Loucy (cell line): ENCODE measurements around the gene HYPK.

Experiments
- H2AFZ ChIP-seq: fragments of 200-600 bp; sonication (generic); 2 replicates; pipeline ENCODE4 v1.6.0; 2016; ENCODE audit warnings: antibody characterized with exemption, mild to moderate bottlenecking, low read length, moderate library complexity
- H3F3A ChIP-seq: fragments of 200-600 bp; 2 replicates; pipeline ENCODE4 v1.6.0; 2016; ENCODE audit warnings: antibody characterized with exemption, low read depth, mild to moderate bottlenecking
- H3K27me3 ChIP-seq: fragments of 200-600 bp; sonication (generic); 2 replicates; pipeline ENCODE4 v1.6.1; 2014; ENCODE audit warnings: low read length, mild to moderate bottlenecking; ENCODE audit not compliant: insufficient read depth, poor library complexity, severe bottlenecking
- H3K36me3 ChIP-seq: fragments of 200-600 bp; sonication (generic); 2 replicates; pipeline ENCODE4 v1.6.1; 2016; ENCODE audit warnings: low read length; ENCODE audit not compliant: insufficient read depth
- H3K4me1 ChIP-seq: fragments of 200-600 bp; sonication (generic); 2 replicates; pipeline ENCODE4 v1.5.1; 2014; ENCODE audit warnings: low read length, mild to moderate bottlenecking; ENCODE audit not compliant: insufficient read depth, poor library complexity, severe bottlenecking
- H3K4me2 ChIP-seq: fragments of 200-600 bp; sonication (generic); 2 replicates; pipeline ENCODE4 v1.6.0; 2014; ENCODE audit warnings: antibody characterized with exemption, low read length, low read depth, mild to moderate bottlenecking; ENCODE audit not compliant: poor library complexity, severe bottlenecking
- H3K4me3 ChIP-seq: fragments of 200-600 bp; sonication (generic); 2 replicates; pipeline ENCODE4 v1.5.1; 2014; ENCODE audit warnings: low read length, mild to moderate bottlenecking, mixed read lengths; ENCODE audit not compliant: poor library complexity, severe bottlenecking
- H3K79me2 ChIP-seq: fragments of 200-600 bp; sonication (generic); 2 replicates; pipeline ENCODE4 v1.6.1; 2014; ENCODE audit warnings: low read length; ENCODE audit not compliant: insufficient read depth
- H3K9ac ChIP-seq: fragments of 200-600 bp; sonication (generic); 2 replicates; pipeline ENCODE4 v1.6.0; 2014; ENCODE audit warnings: mild to moderate bottlenecking, low read depth, low read length, moderate library complexity; ENCODE audit not compliant: poor library complexity, severe bottlenecking
- H3K9me2 ChIP-seq: fragments of 200-600 bp; sonication (generic); replicated peaks from 2 replicates; pipeline ENCODE4 v1.6.1; 2016; ENCODE audit warnings: low read depth, low read length, mixed read lengths
- H3K9me3 ChIP-seq: fragments of 200-600 bp; sonication (generic); 2 replicates; pipeline ENCODE4 v1.6.1; 2014; ENCODE audit warnings: mild to moderate bottlenecking, antibody characterized with exemption, low read length, low read depth; ENCODE audit not compliant: insufficient read depth
- H4K20me1 ChIP-seq: fragments of 200-600 bp; sonication (generic); 2 replicates; pipeline ENCODE4 v1.6.0; 2014; ENCODE audit warnings: antibody characterized with exemption, low read length, mild to moderate bottlenecking; ENCODE audit not compliant: insufficient read depth, poor library complexity, severe bottlenecking
- EZH2phosphoT487 ChIP-seq: fragments of 200-600 bp; IDR thresholded peaks from 2 replicates; pipeline ENCODE4 v1.6.1; 2018; ENCODE audit warnings: antibody characterized with exemption, mild to moderate bottlenecking, moderate library complexity, borderline replicate concordance
- TF ChIP-seq, protein P1 (sequence below): fragments of 200-600 bp; sonication (generic); conservative IDR thresholded peaks from 2 replicates; pipeline ENCODE4 v1.5.1; 2014; ENCODE audit warnings: mild to moderate bottlenecking, antibody characterized with exemption, low read length

The HYPK gene

DNA sequence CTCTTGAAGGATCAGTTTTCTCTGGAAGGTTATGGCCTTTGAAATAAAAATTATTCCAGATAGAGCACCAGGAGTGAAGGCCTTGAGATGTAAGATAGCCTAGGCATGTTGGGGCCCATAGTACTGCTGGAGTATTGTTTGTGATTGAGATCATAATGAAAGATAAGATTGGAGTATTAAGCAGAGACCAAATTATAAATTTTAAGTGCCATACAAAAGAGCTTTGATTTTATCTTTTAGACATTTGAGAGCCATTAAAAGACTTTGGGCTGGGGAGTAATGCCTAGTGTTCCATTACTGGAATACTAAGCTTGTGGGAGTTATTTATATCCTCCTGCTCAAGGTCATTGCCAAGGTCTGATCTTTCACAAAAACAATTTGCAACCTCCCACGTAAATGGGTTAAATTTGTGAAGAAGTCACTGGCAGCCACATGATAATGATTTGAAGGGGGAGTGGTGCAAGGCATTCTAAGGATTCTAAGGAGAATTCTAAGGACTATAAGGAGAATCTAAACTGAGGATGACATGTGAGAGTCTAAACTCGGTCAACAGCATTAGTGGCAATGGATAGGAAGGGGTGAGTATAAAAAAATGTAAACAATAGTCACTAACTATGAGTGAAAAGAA, 36.5 kb upstream of the HYPK start:
- Histone ChIP-seq H3K4me3 (no peak overlapping the region), H3K4me1 (no peaks in the 10 kb centered on the region), H3K9me2 (no peaks in the 10 kb centered on the region), H3K9ac (no peak overlapping the region), H3K79me2 (no peaks in the 10 kb centered on the region), H3F3A (no peaks in the 10 kb centered on the region), H3K9me3 (no peaks in the 10 kb centered on the region), H2AFZ (no peak overlapping the region), H3K27me3 (no peaks in the 10 kb centered on the region), H4K20me1 (peaks cover 14% of the 10 kb centered on the region), H3K36me3 (peaks cover 92% of the 10 kb centered on the region), H3K4me2 (no peak overlapping the region)
- TF ChIP-seq, protein P1, sequence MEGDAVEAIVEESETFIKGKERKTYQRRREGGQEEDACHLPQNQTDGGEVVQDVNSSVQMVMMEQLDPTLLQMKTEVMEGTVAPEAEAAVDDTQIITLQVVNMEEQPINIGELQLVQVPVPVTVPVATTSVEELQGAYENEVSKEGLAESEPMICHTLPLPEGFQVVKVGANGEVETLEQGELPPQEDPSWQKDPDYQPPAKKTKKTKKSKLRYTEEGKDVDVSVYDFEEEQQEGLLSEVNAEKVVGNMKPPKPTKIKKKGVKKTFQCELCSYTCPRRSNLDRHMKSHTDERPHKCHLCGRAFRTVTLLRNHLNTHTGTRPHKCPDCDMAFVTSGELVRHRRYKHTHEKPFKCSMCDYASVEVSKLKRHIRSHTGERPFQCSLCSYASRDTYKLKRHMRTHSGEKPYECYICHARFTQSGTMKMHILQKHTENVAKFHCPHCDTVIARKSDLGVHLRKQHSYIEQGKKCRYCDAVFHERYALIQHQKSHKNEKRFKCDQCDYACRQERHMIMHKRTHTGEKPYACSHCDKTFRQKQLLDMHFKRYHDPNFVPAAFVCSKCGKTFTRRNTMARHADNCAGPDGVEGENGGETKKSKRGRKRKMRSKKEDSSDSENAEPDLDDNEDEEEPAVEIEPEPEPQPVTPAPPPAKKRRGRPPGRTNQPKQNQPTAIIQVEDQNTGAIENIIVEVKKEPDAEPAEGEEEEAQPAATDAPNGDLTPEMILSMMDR, result no peak
- no peak for TF ChIP-seq EZH2phosphoT487

DNA sequence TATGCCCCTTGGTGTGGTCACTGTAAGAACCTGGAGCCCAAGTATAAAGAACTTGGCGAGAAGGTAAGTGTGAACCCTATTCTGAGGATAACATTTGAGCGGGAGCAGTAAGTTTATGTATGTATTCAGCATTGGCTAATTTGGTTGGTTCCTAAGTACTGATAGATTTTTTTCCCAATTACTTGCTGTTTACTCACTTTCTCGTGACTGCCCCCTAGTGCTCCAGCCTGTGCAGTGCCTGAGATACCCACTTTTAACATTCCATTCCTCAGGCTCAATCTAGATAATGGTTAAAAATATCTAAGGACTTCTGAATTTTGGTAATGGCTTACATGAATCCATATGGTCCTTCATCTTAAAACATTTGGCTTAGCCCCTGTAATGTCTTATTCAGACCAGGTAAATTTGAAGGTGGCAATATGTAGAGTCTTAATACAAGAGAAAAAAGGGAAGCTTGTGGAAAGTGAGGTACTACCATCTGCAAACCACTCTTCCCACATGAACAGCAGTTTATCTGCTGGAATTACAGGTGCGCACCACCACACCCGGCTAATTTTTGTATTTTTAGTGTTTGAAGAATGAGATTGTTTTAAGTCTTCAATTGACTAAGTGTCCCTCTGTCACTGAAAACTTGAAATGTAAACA, 30.7 kb upstream of the HYPK start:
- Histone ChIP-seq H3K9me3 (no peaks in the 10 kb centered on the region), H3K4me2 (no peak overlapping the region), H4K20me1 (no peaks in the 10 kb centered on the region), H3K4me1 (no peaks in the 10 kb centered on the region), H3K79me2 (no peaks in the 10 kb centered on the region), H3K4me3 (no peak overlapping the region), H3K27me3 (no peaks in the 10 kb centered on the region), H3K9ac (no peak overlapping the region), H3F3A (0 out of 2 replicates have a peak, but pooled peaks cover 10% of the 10 kb centered on the region), H3K9me2 (no peaks in the 10 kb centered on the region), H2AFZ (no peak overlapping the region), H3K36me3 (peaks cover 89% of the 10 kb centered on the region)
- TF ChIP-seq, protein P1, result peak; percentile 89
- TF ChIP-seq EZH2phosphoT487, result no peak

DNA sequence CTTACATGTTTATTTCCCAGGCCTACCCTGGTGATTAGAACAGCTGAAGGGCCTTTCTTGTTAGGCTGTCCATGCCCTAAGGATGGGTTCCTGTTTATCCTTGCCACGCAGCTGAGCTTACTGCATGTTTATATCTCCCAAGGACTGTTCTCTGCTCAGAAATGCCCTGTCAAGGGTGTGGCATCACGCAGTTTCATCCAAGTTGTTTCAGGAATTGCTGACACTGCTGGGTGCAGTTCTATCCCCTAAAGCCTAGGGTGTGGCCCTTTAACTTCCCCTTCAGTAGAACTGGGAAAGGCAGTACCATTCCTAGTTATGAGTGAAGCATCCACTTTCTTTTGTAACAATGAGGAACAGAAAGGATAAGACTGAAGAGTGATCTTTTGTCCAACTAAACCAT, 28.6 kb upstream of the HYPK start:
- Histone ChIP-seq H3K36me3 (peaks cover 67% of the 10 kb centered on the region), H3K79me2 (no peaks in the 10 kb centered on the region), H3K9me3 (no peaks in the 10 kb centered on the region), H2AFZ (no peak overlapping the region), H3K4me1 (peaks cover 10% of the 10 kb centered on the region), H3K4me2 (no peak overlapping the region), H3F3A (0 out of 2 replicates have a peak, but pooled peaks cover 10% of the 10 kb centered on the region), H3K9me2 (no peaks in the 10 kb centered on the region), H3K9ac (no peak overlapping the region), H4K20me1 (peaks cover 9% of the 10 kb centered on the region), H3K27me3 (no peaks in the 10 kb centered on the region), H3K4me3 (no peak overlapping the region)
- no peak for TF ChIP-seq EZH2phosphoT487
- TF ChIP-seq, protein P1, result no peak
